Neural cell (in vitro differentiated cells): ENCODE results near the gene CYP27B1. TPM values are rescaled to one million over a fixed set of nuclear protein-coding genes. Genes with fewer than 3 reads are reported as not detected.

Experiments
- H2AFZ ChIP-seq: fragments of 200-600, 300-800 bp; sonication (generic), shearing (Covaris generic); 2 replicates; pipeline ENCODE4 v1.6.0; 2014; ENCODE audit warnings: low read depth, mild to moderate bottlenecking, antibody characterized with exemption, low read length, moderate library complexity
- H3F3A ChIP-seq: fragments of 200-600 bp; shearing (Covaris generic); 2 replicates; pipeline ENCODE4 v1.6.1; 2016; ENCODE audit warnings: mild to moderate bottlenecking, moderate library complexity, mixed read lengths, antibody characterized with exemption, low read length; ENCODE audit not compliant: insufficient read depth, poor library complexity, severe bottlenecking
- H3K27ac ChIP-seq: fragments of 200-600, 300-800 bp; sonication (generic), shearing (Covaris generic); 2 replicates; pipeline ENCODE4 v1.5.1; 2014; ENCODE audit warnings: mild to moderate bottlenecking, low read length, moderate library complexity
- H3K27me3 ChIP-seq: fragments of 300-800, 200-600 bp; sonication (generic), shearing (Covaris generic); 2 replicates; pipeline ENCODE4 v1.6.0; 2014; ENCODE audit warnings: mild to moderate bottlenecking, low read depth, low read length, moderate library complexity; ENCODE audit not compliant: insufficient read depth
- H3K36me3 ChIP-seq: fragments of 300-800, 200-600 bp; sonication (generic), shearing (Covaris generic); 2 replicates; pipeline ENCODE4 v1.5.1; 2014; ENCODE audit warnings: mild to moderate bottlenecking, antibody characterized with exemption, low read length, moderate library complexity; ENCODE audit not compliant: insufficient read depth
- H3K4me2 ChIP-seq: fragments of 300-800, 200-600 bp; sonication (generic), shearing (Covaris generic); 2 replicates; pipeline ENCODE4 v1.6.0; 2014; ENCODE audit warnings: mild to moderate bottlenecking, low read length
- H3K4me3 ChIP-seq: fragments of 300-800, 200-600 bp; sonication (generic), shearing (Covaris generic); 2 replicates; pipeline ENCODE4 v1.5.1; 2014; ENCODE audit warnings: mild to moderate bottlenecking, low read length, moderate library complexity
- H3K79me2 ChIP-seq: fragments of 200-600 bp; shearing (Covaris generic); replicated peaks from 2 replicates; pipeline ENCODE4 v1.6.0; 2014; ENCODE audit warnings: mild to moderate bottlenecking, low read length, moderate library complexity; ENCODE audit not compliant: insufficient read depth
- H3K9ac ChIP-seq: fragments of 300-800, 200-600 bp; sonication (generic), shearing (Covaris generic); 2 replicates; pipeline ENCODE4 v1.6.1; 2016; ENCODE audit warnings: mild to moderate bottlenecking, low read length, mixed read lengths
- H3K9me2 ChIP-seq: fragments of 200-600 bp; shearing (Covaris generic); 2 replicates; pipeline ENCODE4 v1.6.1; 2016; ENCODE audit warnings: mild to moderate bottlenecking, low read length, mixed read lengths; ENCODE audit not compliant: insufficient read depth
- H3K9me3 ChIP-seq: fragments of 200-600, 300-800 bp; sonication (generic), shearing (Covaris generic); 2 replicates; pipeline ENCODE4 v1.6.1; 2016; ENCODE audit warnings: mild to moderate bottlenecking, mixed run types, low read length, moderate library complexity, mixed read lengths
- H4K20me1 ChIP-seq: fragments of 200-600 bp; shearing (Covaris generic); 2 replicates; pipeline ENCODE4 v1.6.1; 2016; ENCODE audit warnings: mild to moderate bottlenecking, mixed run types; ENCODE audit not compliant: insufficient read depth
- CTCF ChIP-seq: fragments of 450-650 bp; IDR thresholded peaks from 2 replicates; pipeline ENCODE4 v1.5.1; 2014; ENCODE audit warnings: antibody characterized with exemption, mild to moderate bottlenecking, moderate library complexity; ENCODE audit not compliant: poor library complexity, severe bottlenecking
- EP300 ChIP-seq: fragments of 450-650 bp; conservative IDR thresholded peaks from 2 replicates; pipeline ENCODE4 v1.6.1; 2014; ENCODE audit warnings: antibody characterized with exemption, mild to moderate bottlenecking, moderate library complexity; ENCODE audit not compliant: poor library complexity, severe bottlenecking
- EZH2 ChIP-seq: fragments of 200-600, 300-800 bp; shearing (Covaris generic), sonication (generic); IDR thresholded peaks from 2 replicates; pipeline ENCODE4 v1.6.1; 2014; ENCODE audit warnings: antibody characterized with exemption, low read length, borderline replicate concordance, mild to moderate bottlenecking; ENCODE audit not compliant: insufficient read depth, poor library complexity, severe bottlenecking
- MXI1 ChIP-seq: fragments of 450-650 bp; conservative IDR thresholded peaks from 2 replicates; pipeline ENCODE4 v1.6.1; 2014; ENCODE audit warnings: antibody characterized with exemption, mild to moderate bottlenecking; ENCODE audit not compliant: poor library complexity, severe bottlenecking
- POLR2AphosphoS5 ChIP-seq: IDR thresholded peaks from 2 replicates; pipeline ENCODE4 v1.6.1; 2012
- RAD21 ChIP-seq: fragments of 450-650 bp; conservative IDR thresholded peaks from 2 replicates; pipeline ENCODE4 v1.6.1; 2014; ENCODE audit warnings: antibody characterized with exemption, mild to moderate bottlenecking, moderate library complexity
- REST ChIP-seq: IDR thresholded peaks from 2 replicates; pipeline ENCODE4 v1.6.1; 2012; ENCODE audit warnings: borderline replicate concordance
- SMC3 ChIP-seq: fragments of 450-650 bp; conservative IDR thresholded peaks from 2 replicates; pipeline ENCODE4 v1.6.1; 2014; ENCODE audit warnings: antibody characterized with exemption, mild to moderate bottlenecking, moderate library complexity; ENCODE audit not compliant: poor library complexity
- TAF1 ChIP-seq: IDR thresholded peaks from 2 replicates; pipeline ENCODE4 v1.6.1; 2012; ENCODE audit warnings: low read depth
- polyA plus RNA-seq: library from polyadenylated mRNA; depleted of rRNA; stranded (reverse); fragments of >200 nt; gene quantifications from 2 replicates; pipeline ENCODE4 v1.2.3, GENCODE V29; 2014

CYP27B1 gene
- polyA plus RNA-seq, 1 donor from 2014 or later, result 1.4 TPM

- Histone ChIP-seq H2AFZ (no peak overlapping the region), H3K27me3 (no peaks in the 10 kb centered on the region), H3K9me3 (no peaks in the 10 kb centered on the region), H3F3A (no peaks in the 10 kb centered on the region), H4K20me1 (no peaks in the 10 kb centered on the region), H3K79me2 (no peaks in the 10 kb centered on the region), H3K4me3 (no peak overlapping the region), H3K36me3 (no peaks in the 10 kb centered on the region), H3K27ac (no peak overlapping the region), H3K4me2 (no peak overlapping the region), H3K9me2 (no peaks in the 10 kb centered on the region), H3K9ac (no peak overlapping the region)
- TF ChIP-seq POLR2AphosphoS5 (no peak), EZH2 (no peak), SMC3 (no peak), REST (no peak), EP300 (no peak), MXI1 (no peak), RAD21 (no peak), TAF1 (no peak)
Measured at GRCh38 chr12:57795354-57795753, 28.5 kb upstream of the CYP27B1 start.

GRCh38 chr12:57793920-57794319 lies 27.0 kb upstream of the CYP27B1 start:
- Histone ChIP-seq H3K36me3 (no peaks in the 10 kb centered on the region), H3K9ac (no peak overlapping the region)

More at GRCh38 chr12:57793920-57794319, 27.0 kb upstream of the CYP27B1 start:
- no peaks in the 10 kb centered on the region for H3K79me2 ChIP-seq
- no peaks in the 10 kb centered on the region for H3K9me3 ChIP-seq
- no peak for TF ChIP-seq EZH2
- TF ChIP-seq REST, result no peak
- TF ChIP-seq SMC3, result no peak
- no peak for TF ChIP-seq MXI1
- TF ChIP-seq CTCF, result no peak
- TF ChIP-seq EP300, result no peak
- no peak for TF ChIP-seq POLR2AphosphoS5
- TF ChIP-seq RAD21, result no peak
- TF ChIP-seq TAF1, result no peak
- H3K9me2 ChIP-seq, result no peaks in the 10 kb centered on the region
- no peak overlapping the region for H3K4me2 ChIP-seq
- no peaks in the 10 kb centered on the region for H3K27me3 ChIP-seq
- no peaks in the 10 kb centered on the region for H4K20me1 ChIP-seq
- H3K4me3 ChIP-seq, result no peak overlapping the region
- no peak overlapping the region for H3K27ac ChIP-seq
- H3F3A ChIP-seq, result no peaks in the 10 kb centered on the region
- no peak overlapping the region for H2AFZ ChIP-seq
